Neural progenitor cell (in vitro differentiated cells): ENCODE measurements around the gene TSPYL1. TPM values are rescaled to one million over a fixed set of nuclear protein-coding genes. Genes with fewer than 3 reads are reported as not detected.

Source experiments
- DNase-seq: peaks from one replicate; pipeline ENCODE4 v3.0.0-alpha.2; 2016; ENCODE audit warnings: low spot score
- H2AFZ ChIP-seq: fragments of 200-600 bp; sonication (generic); replicated peaks from 2 replicates; pipeline ENCODE4 v1.6.1; 2016; ENCODE audit warnings: antibody characterized with exemption
- H3F3A ChIP-seq: fragments of 200-600 bp; sonication (generic); 2 replicates; pipeline ENCODE4 v1.6.1; 2016; ENCODE audit warnings: antibody characterized with exemption, low read depth
- H3K27ac ChIP-seq: fragments of 200-600 bp; sonication (generic); 2 replicates; pipeline ENCODE4 v1.5.1; 2016; ENCODE audit warnings: mild to moderate bottlenecking
- H3K27me3 ChIP-seq: fragments of 200-600 bp; sonication (generic); 2 replicates; pipeline ENCODE4 v1.6.1; 2016; ENCODE audit warnings: mild to moderate bottlenecking, moderate library complexity
- H3K36me3 ChIP-seq: fragments of 200-600 bp; sonication (generic); 2 replicates; pipeline ENCODE4 v1.5.1; 2016
- H3K4me1 ChIP-seq: fragments of 200-600 bp; sonication (generic); 2 replicates; pipeline ENCODE4 v1.6.1; 2016; ENCODE audit warnings: mixed run types
- H3K4me2 ChIP-seq: fragments of 200-600 bp; sonication (generic); 2 replicates; pipeline ENCODE4 v1.6.1; 2016
- H3K4me3 ChIP-seq: fragments of 200-600 bp; sonication (generic); 2 replicates; pipeline ENCODE4 v1.5.1; 2016
- H3K79me2 ChIP-seq: fragments of 200-600 bp; sonication (generic); 2 replicates; pipeline ENCODE4 v1.6.1; 2016; ENCODE audit warnings: low read depth
- H3K9ac ChIP-seq: fragments of 200-600 bp; sonication (generic); 2 replicates; pipeline ENCODE4 v1.6.1; 2016
- H3K9me3 ChIP-seq: fragments of 200-600 bp; sonication (generic); 2 replicates; pipeline ENCODE4 v1.5.1; 2016; ENCODE audit warnings: low read depth
- H4K20me1 ChIP-seq: fragments of 200-600 bp; sonication (generic); 2 replicates; pipeline ENCODE4 v1.6.1; 2016; ENCODE audit warnings: low read depth
- H3K27ac Mint-ChIP-seq: 3 replicates; pipeline ENCODE4 v1.8.0; 2021; ENCODE audit warnings: mixed read lengths
- H3K27me3 Mint-ChIP-seq: 2 replicates; pipeline ENCODE4 v1.8.0; 2022; ENCODE audit warnings: low read depth, mild to moderate bottlenecking, inconsistent platforms, moderate library complexity, mixed read lengths; ENCODE audit not compliant: insufficient read depth
- H3K36me3 Mint-ChIP-seq: 3 replicates; pipeline ENCODE4 v1.8.0; 2021; ENCODE audit warnings: mixed read lengths
- H3K4me1 Mint-ChIP-seq: 3 replicates; pipeline ENCODE4 v1.8.0; 2021; ENCODE audit warnings: mixed read lengths
- H3K4me3 Mint-ChIP-seq: 3 replicates; pipeline ENCODE4 v1.8.0; 2021; ENCODE audit warnings: mild to moderate bottlenecking, moderate library complexity, mixed read lengths
- H3K9me3 Mint-ChIP-seq: 3 replicates; pipeline ENCODE4 v1.8.0; 2020; ENCODE audit warnings: mixed read lengths
- EZH2 ChIP-seq: fragments of 200-600 bp; sonication (generic); IDR thresholded peaks from 2 replicates; pipeline ENCODE4 v1.6.1; 2017; ENCODE audit warnings: antibody characterized with exemption, mild to moderate bottlenecking, moderate library complexity
- EZH2phosphoT487 ChIP-seq: fragments of 200-600 bp; sonication (generic); IDR thresholded peaks from 2 replicates; pipeline ENCODE4 v1.6.1; 2017; ENCODE audit warnings: antibody characterized with exemption
- total RNA-seq: library from RNA; depleted of rRNA; stranded (reverse); fragments of >200 nt; gene quantifications from 2 replicates; pipeline ENCODE4 v1.2.3, GENCODE V29; 2015; ENCODE audit warnings: low replicate concordance
- TF ChIP-seq, protein P1 (sequence below): fragments of 200-600 bp; sonication (generic); IDR thresholded peaks from 2 replicates; pipeline ENCODE4 v1.5.1; 2017; ENCODE audit warnings: antibody characterized with exemption, mild to moderate bottlenecking

The TSPYL1 gene
- total RNA-seq, 1 donor from 2014 or later, result 63.0 TPM

DNA sequence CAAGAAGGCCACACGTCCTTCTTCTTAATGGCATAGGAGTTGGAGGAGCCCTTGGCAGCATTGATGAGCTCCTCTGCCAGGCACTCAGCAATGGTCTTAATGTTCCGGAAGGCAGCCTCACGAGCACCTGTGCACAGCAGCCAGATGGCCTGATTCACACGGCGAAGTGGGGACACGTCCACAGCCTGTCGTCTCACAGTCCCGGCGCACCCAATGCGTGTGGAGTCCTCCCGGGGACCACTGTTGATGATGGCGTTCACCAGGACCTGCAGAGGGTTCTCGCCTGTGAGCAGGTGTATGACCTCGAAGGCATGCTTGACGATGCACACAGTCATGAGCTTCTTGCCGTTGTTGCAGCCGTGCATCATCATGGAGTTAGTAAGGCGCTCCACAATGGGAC, 21.2 kb downstream of the TSPYL1 start:
- Histone ChIP-seq H3K27me3 (no peaks in the 10 kb centered on the region), H3K9ac (no peak overlapping the region), H4K20me1 (no peaks in the 10 kb centered on the region), H3K4me3 (no peak overlapping the region), H3K36me3 (no peaks in the 10 kb centered on the region), H3K9me3 (no peaks in the 10 kb centered on the region), H3F3A (peaks cover 8% of the 10 kb centered on the region), H3K27ac (no peak overlapping the region), H3K4me1 (peaks cover 10% of the 10 kb centered on the region), H3K4me2 (no peak overlapping the region), H3K79me2 (peaks cover 13% of the 10 kb centered on the region), H2AFZ (no peak overlapping the region)
- TF ChIP-seq EZH2phosphoT487 (no peak), EZH2 (no peak)
- TF ChIP-seq, protein P1, sequence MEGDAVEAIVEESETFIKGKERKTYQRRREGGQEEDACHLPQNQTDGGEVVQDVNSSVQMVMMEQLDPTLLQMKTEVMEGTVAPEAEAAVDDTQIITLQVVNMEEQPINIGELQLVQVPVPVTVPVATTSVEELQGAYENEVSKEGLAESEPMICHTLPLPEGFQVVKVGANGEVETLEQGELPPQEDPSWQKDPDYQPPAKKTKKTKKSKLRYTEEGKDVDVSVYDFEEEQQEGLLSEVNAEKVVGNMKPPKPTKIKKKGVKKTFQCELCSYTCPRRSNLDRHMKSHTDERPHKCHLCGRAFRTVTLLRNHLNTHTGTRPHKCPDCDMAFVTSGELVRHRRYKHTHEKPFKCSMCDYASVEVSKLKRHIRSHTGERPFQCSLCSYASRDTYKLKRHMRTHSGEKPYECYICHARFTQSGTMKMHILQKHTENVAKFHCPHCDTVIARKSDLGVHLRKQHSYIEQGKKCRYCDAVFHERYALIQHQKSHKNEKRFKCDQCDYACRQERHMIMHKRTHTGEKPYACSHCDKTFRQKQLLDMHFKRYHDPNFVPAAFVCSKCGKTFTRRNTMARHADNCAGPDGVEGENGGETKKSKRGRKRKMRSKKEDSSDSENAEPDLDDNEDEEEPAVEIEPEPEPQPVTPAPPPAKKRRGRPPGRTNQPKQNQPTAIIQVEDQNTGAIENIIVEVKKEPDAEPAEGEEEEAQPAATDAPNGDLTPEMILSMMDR, result no peak
- no peak for DNase-seq
- H3K27ac Mint-ChIP-seq, result no peak overlapping the region
- H3K4me1 Mint-ChIP-seq, result peaks cover 12% of the 10 kb centered on the region
- H3K27me3 Mint-ChIP-seq, result peaks cover 2% of the 10 kb centered on the region
- no peak overlapping the region for H3K4me3 Mint-ChIP-seq
- peaks cover 8% of the 10 kb centered on the region for H3K9me3 Mint-ChIP-seq
- peaks cover 45% of the 10 kb centered on the region for H3K36me3 Mint-ChIP-seq

- no peak overlapping the region for H3K27ac Mint-ChIP-seq
- no peak overlapping the region for H2AFZ ChIP-seq
- H3K9ac ChIP-seq, result no peak overlapping the region
- peaks cover 8% of the 10 kb centered on the region for H3F3A ChIP-seq
- H3K79me2 ChIP-seq, result peaks cover 31% of the 10 kb centered on the region
- H3K4me3 ChIP-seq, result no peak overlapping the region
- H3K4me2 ChIP-seq, result no peak overlapping the region
- H3K36me3 ChIP-seq, result no peaks in the 10 kb centered on the region
- peaks cover 36% of the 10 kb centered on the region for H3K36me3 Mint-ChIP-seq
- no peak overlapping the region for H3K4me3 Mint-ChIP-seq
- H3K27ac ChIP-seq, result no peak overlapping the region
- peaks cover 2% of the 10 kb centered on the region for H3K27me3 Mint-ChIP-seq
- no peak for DNase-seq
- H3K4me1 ChIP-seq, result peaks cover 22% of the 10 kb centered on the region
- H3K9me3 ChIP-seq, result no peaks in the 10 kb centered on the region
- no peaks in the 10 kb centered on the region for H3K27me3 ChIP-seq
- H3K4me1 Mint-ChIP-seq, result peaks cover 20% of the 10 kb centered on the region
- TF ChIP-seq, protein P1, result no peak
- TF ChIP-seq EZH2phosphoT487, result no peak
- no peak for TF ChIP-seq EZH2
- no peaks in the 10 kb centered on the region for H4K20me1 ChIP-seq
- no peaks in the 10 kb centered on the region for H3K9me3 Mint-ChIP-seq
Measured at GRCh38 chr6:116256694-116257093, 23.0 kb downstream of the TSPYL1 start.

- Mint-ChIP-seq H3K27ac (no peak overlapping the region), H3K4me3 (no peak overlapping the region), H3K4me1 (peaks cover 30% of the 10 kb centered on the region), H3K36me3 (peaks cover 36% of the 10 kb centered on the region), H3K9me3 (no peaks in the 10 kb centered on the region), H3K27me3 (peaks cover 2% of the 10 kb centered on the region)
- peaks cover 8% of the 10 kb centered on the region for H3F3A ChIP-seq
- no peaks in the 10 kb centered on the region for H3K9me3 ChIP-seq
- H2AFZ ChIP-seq, result no peak overlapping the region
- H3K27me3 ChIP-seq, result no peaks in the 10 kb centered on the region
- peak overlapping the region; percentile 91 for H3K4me2 ChIP-seq
- peaks cover 34% of the 10 kb centered on the region for H3K4me1 ChIP-seq
- H3K79me2 ChIP-seq, result peaks cover 45% of the 10 kb centered on the region
- no peaks in the 10 kb centered on the region for H3K36me3 ChIP-seq
- H3K4me3 ChIP-seq, result peak overlapping the region; percentile 61
- H4K20me1 ChIP-seq, result peaks cover 7% of the 10 kb centered on the region
- no peak overlapping the region for H3K27ac ChIP-seq
- no peak for DNase-seq
- peak overlapping the region; percentile 88 for H3K9ac ChIP-seq
- TF ChIP-seq EZH2phosphoT487 (no peak), EZH2 (no peak)
- TF ChIP-seq, protein P1, result no peak
Measured at GRCh38 chr6:116255246-116255800, 24.4 kb downstream of the TSPYL1 start.
